Hematopoietic multipotent progenitor cell treated with erythropoietin and hydrocortisone succinate and interleukin-3 and kit ligand, for 4 days (in vitro differentiated cells): ENCODE data around the gene SVOP.
"Not testable (repeated sequence)": the region's sequence is repeated elsewhere in the genome, so short reads cannot be mapped to it uniquely, and the experiment has no call there.

Source experiments
- DNase-seq: peaks from one replicate; pipeline ENCODE4 v3.0.0-alpha.2; 2015

The SVOP gene

GRCh38 chr12:109028624-109029023 is 7.8 kb upstream of the SVOP start:
- DNase-seq = not testable (repeated sequence)

- peak; percentile 24 for DNase-seq
Observed at GRCh38 chr12:109027767-109028166, 6.9 kb upstream of the SVOP start.

- DNase-seq = no peak
Observed at GRCh38 chr12:109020146-109020795, 597 bp downstream of the SVOP start.

GRCh38 chr12:109018296-109018695 is 2.6 kb downstream of the SVOP start:
- no peak for DNase-seq

GRCh38 chr12:109016978-109017377 is 3.9 kb downstream of the SVOP start:
- DNase-seq = no peak

- no peak for DNase-seq
Observed at GRCh38 chr12:109016016-109016415, 4.9 kb downstream of the SVOP start.

- no peak for DNase-seq
Observed at GRCh38 chr12:109014984-109015765, 5.7 kb downstream of the SVOP start.

GRCh38 chr12:109010259-109010658 is 10.6 kb downstream of the SVOP start:
- no peak for DNase-seq

- no peak for DNase-seq
Observed at GRCh38 chr12:109009766-109010165, 11.1 kb downstream of the SVOP start.

GRCh38 chr12:109004017-109004416 is 16.9 kb downstream of the SVOP start:
- DNase-seq = no peak

GRCh38 chr12:108996320-108996719 is 24.5 kb downstream of the SVOP start:
- no peak for DNase-seq

GRCh38 chr12:108995370-108995992 is 25.4 kb downstream of the SVOP start:
- no peak for DNase-seq

- DNase-seq = not testable (repeated sequence)
Observed at GRCh38 chr12:108990103-108990502, 30.8 kb downstream of the SVOP start.

GRCh38 chr12:108989376-108989775 is 31.5 kb downstream of the SVOP start:
- no peak for DNase-seq

GRCh38 chr12:108985750-108986149 is 35.1 kb downstream of the SVOP start:
- no peak for DNase-seq

- DNase-seq = no peak
Observed at GRCh38 chr12:108983227-108983626, 37.6 kb downstream of the SVOP start.

GRCh38 chr12:108982621-108983219 is 38.1 kb downstream of the SVOP start:
- DNase-seq = no peak

- DNase-seq = no peak
Observed at GRCh38 chr12:108981835-108982234, 39.0 kb downstream of the SVOP start.

- DNase-seq = no peak
Observed at GRCh38 chr12:108980831-108981618, 39.8 kb downstream of the SVOP start.

- DNase-seq = no peak
Observed at GRCh38 chr12:108977360-108977759, 43.5 kb downstream of the SVOP start.

GRCh38 chr12:108975024-108975593 is 45.8 kb downstream of the SVOP start:
- DNase-seq = no peak

- no peak for DNase-seq
Observed at GRCh38 chr12:108973629-108974152, 47.2 kb downstream of the SVOP start.
